Measurements from ENCODE around the gene CLEC12A.
"Not testable (repeated sequence)": the region's sequence is repeated elsewhere in the genome, so short reads cannot be mapped to it uniquely, and the experiment has no call there.

CLEC12A gene

DNA sequence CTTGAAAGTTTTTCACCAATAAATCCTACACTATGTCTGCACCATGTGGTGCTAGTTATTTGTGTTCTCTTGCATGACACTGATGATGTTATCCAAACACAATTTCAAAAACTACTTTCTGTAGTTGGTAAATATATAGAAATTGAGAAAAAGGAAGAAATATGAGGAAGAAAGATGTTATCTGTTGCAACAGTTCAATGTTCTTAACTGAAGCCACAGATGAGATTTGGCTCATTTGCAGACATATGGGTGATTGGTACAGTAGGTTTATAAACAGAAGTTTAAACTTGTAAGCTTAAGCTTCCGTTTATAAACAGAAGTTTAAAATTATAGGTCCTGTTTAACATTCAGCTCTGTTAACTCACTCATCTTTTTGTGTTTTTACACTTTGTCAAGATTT, at the start of gene CLEC12A:
Gene CLEC12A, plus strand, starts transcription at position 229 of the 400 bp plus-strand sequence. CDS start 188 bp downstream, outside the sequence.
- DNase-seq, result no peak

DNA sequence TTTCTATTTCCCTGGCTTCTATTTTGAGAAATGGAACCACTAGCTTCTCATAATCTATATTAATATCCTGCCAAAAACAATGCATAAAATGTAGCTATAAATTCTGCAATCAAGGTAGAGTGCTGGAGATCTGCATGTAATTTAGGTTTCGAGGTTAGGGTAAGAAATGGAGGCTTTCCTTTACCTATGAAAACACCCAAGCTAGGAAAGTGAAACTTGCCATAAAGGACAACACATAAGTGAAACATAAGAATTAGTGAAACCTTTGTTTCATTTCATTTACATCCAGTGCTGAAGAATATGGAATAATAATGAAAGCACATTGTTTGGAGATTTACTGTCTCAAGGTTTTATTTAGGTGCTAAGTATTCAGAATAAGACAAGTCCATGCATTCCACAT, 48.8 kb upstream of the CLEC12A start:
- no peak for DNase-seq

- DNase-seq, result no peak
These were observed 45.4 kb upstream of the CLEC12A start for GRCh38 chr12:9925705-9926393.

- DNase-seq, result no peak
These were observed 44.3 kb upstream of the CLEC12A start for GRCh38 chr12:9926876-9927275.

DNA sequence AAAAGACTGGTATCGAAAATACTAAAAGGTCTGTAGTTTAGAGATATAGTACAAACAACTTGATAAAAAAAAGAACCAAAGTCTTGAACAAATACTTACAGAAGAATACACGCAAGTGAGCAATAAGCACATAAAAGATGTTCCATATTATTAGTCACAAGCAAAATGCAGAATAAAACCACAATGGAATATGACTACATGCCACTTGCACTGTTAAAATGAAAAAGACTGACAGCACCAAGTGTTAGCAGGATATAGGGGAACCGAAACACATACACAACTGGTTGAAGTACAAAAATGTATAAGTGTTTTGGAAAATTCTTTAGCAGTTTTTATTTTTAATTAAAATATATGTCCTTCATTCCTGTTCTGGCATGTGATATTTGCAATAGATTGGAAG, 42.6 kb upstream of the CLEC12A start:
- DNase-seq, result no peak

DNA sequence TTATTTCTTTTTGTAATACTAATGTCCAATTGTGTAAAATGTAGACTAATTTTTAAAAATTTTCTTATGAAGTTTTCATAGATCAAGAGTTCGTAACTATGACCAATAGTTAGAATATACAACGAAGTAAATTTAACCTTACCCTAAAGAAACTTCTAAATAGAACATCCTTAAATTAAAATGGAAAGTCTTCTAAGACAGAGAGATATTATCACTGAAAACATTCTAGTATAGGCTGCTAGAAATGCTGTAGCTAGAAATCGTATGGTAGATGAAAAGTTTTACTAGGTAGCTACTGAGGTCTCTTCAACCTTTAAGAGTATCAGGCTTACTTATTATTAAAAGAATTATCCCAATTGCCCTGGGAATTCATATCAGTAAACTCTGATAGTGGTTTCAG, 40.0 kb upstream of the CLEC12A start:
- DNase-seq, result no peak

- DNase-seq, result no peak
These were observed 38.9 kb upstream of the CLEC12A start, which contains the start of gene CLEC2A for GRCh38 chr12:9932270-9932669. CLEC2A (minus strand) TSS chr12:9932370; CDS start chr12:9932329, 41 bp downstream.

DNA sequence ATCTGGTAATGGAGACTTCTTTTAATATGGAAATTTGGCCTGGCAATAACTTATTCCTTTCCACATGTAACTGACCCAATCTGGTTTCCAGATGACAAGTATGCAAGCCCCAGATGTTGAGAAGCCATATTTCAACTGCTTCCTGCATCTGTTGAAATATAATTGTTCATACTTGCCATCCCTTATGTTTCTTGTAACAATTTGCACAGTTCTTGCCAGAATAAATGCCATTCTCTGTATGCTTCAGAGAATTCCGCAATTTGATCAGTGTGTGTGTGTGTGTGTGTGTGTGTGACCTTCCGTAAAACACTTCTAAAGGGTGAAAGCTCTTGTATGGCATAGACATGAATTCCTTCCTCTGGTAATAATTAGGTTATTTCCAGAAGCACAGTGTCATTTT, 37.3 kb upstream of the CLEC12A start:
- no peak for DNase-seq

DNA sequence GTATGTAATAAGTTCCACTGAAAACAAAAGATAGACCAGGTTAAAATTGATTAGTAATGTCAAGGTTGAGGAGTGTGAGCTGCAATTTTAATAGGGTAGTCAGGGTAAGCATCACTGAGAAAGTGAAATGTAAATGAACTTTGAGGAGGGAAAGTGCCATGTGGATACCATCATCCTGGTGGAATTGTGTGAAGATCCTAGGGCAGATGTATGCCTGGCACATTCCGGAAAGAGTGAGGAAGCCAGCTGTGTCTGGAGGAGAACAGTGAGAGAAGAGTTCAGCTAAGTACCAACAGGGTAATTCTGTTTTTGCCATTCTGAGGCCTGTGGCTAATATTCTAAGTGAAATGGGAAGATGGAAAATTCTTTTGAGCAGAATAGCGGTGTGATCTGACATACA, 36.2 kb upstream of the CLEC12A start:
- no peak for DNase-seq

DNA sequence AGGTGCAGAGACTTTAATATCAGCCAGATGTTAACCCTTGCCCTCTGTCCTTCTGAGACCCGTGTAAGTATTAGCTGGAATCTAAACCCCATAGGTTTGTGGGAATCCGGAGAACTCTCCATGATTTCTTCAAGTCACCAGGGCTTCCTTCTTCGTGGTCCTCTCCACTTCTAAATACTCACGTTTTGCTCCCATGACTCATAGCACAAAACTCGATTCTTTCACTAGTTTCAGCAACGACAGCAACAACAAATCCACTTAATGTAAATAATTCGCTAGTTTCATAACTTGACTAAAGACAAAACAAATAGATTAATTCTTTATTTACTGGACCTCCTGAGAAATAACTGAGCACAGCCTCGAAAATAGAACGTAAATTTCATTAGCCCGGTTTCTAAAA, 34.6 kb upstream of the CLEC12A start:
- DNase-seq, result no peak

DNA sequence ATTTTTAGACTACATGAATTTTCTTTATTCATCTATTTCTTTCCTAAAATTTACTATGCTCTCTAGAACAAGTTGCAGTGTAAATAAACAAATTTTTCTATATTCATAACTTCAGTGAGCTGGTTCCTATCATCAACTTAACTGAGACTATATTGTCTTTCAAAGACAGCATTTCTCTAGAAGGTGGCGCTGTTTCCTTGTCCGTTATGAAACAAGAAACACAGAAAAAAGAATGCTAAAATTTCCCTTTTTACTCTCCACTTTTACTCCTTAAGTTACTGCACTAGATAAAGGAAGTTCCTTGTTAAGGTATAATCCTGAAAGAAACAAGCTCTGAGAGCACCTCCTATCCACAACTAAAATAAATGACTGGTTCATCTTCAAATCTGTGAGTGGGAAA, 30.8 kb upstream of the CLEC12A start:
- no peak for DNase-seq

DNA sequence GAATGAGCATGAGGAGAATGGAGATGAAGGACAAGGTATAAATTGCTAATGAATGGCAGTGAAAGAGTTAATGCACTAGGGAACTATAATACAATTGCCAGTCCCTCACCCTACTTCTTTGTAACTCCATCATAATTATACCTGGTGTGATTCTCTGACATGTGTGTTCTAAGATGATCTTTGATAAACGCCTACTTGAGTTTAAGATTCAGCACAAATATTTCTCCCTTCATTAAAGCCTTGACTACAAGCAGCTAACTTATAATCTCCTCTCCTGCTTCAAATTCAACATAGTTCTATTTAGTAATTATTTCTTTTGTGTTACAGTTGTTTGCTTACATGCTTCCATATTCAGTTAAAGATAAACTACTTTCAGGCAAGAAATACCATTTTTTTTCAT, 29.4 kb upstream of the CLEC12A start:
- DNase-seq, result no peak

DNA sequence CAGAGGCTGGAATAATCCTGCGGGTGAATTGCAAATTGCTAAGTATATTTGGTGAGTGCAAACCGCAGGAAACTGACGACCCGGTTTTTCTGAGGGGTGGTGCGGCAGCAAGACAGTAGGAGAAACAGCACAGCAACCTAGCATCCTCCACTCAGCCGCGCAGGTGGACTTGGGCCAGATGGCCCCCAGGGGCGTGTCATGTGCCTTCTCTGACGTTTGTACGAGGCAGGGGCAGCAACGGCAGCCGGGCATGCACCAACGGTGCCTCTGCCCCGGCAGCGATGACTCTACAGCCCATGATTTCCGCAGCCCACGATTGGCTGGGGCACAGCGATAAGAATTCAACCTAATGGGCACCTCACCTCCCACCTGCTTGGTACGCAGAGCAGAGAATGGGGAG, 28.0 kb upstream of the CLEC12A start:
- DNase-seq, result no peak

DNA sequence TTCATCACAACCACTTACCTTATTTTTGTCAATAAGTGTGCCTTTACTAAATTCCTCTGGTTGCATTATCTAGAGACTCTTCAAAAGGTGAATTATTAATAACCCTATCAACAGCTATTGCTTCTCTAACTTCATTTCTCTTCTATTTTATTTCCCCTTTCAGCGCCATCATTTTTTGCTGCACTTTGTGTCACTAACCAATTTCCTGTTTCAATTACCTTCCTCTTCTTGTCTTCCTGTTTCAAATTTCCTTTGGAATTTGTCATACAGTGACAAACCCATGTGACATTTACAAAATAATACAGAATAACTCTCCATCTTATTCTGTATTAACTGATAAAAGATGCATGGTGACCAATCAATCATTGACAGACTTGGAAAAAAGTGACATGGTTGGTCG, 26.8 kb upstream of the CLEC12A start:
- DNase-seq, result no peak

DNA sequence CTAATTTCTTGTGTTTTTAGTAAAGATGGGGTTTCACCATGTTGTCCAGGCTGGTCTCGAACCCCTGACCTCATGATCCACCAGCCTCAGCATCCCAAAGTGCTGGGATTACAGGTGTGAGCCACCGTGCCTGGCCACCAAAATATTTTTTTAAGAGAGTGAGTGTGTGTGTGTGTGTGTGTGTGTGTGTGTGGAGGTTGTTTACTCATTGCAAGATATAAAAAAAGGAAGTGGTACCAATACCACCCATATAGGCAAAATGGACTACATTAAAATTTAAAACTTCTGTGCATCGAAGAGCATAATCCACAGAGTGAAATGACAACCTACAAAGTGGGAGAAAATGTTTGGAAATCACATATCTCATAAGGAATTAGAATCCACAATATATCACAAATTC, 23.5 kb upstream of the CLEC12A start:
- DNase-seq, result no peak

DNA sequence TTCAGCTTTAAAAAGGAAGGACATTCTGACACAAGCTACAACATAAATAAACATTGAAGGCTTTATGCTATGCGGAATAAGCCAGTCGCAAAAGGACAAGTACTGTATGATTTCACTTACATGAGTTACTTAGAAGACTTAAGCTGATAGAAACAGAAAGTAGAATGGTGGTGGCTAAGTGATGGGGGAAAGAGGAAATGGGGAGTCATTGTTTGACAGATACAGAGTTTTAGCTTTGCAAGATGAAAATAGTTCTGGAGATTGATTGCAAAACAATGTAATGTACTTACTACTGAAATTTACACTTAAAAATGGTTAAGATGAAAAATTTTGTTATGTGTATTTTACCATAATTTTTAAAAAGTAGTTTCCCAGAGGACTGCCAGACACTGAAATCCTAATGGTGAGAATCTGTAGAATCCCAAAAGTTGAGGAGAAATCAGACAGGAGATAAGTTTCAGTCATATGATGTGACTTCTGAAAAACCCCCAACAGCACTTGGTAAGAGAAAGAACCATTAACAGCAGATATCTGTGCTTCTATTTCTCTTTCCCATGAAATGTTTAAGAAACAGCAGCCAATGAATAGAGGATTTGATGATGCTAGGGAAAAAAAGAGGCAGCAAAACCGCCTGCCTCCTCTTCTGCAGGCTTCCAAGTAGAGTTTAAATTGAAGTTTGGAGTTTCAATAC, 22.5 kb upstream of the CLEC12A start:
- no peak for DNase-seq

DNA sequence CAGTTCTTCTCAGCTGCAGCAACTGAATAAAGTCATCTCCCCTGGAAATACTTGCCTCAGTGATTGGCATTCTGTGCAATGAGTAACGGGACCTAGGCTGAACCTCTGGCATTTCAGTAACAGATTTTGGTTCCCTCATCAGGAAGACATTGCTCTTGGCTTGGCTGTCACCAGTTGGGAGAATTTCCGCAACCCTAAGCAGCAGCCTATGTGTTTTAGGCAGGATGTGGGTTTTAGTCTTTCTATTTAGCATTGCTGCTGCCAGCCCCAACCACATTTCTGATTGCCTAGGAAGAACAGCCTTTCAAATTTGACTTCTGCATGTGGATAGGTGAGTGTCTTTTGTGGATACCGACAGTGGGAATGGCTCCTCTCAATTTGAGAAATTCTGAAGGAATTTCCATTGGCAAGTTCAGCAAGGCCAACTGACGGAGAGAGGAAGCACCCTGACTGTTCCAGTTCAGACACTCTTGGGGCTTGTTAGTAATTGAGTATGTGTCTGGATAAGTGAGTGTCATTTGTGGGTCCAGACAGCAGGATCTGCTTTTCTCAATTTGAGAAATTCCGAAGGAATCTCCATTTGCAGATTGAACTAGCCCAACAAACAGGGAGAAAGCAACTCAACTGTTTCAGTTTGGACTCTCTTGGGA, 20.1 kb upstream of the CLEC12A start:
- no peak for DNase-seq

DNA sequence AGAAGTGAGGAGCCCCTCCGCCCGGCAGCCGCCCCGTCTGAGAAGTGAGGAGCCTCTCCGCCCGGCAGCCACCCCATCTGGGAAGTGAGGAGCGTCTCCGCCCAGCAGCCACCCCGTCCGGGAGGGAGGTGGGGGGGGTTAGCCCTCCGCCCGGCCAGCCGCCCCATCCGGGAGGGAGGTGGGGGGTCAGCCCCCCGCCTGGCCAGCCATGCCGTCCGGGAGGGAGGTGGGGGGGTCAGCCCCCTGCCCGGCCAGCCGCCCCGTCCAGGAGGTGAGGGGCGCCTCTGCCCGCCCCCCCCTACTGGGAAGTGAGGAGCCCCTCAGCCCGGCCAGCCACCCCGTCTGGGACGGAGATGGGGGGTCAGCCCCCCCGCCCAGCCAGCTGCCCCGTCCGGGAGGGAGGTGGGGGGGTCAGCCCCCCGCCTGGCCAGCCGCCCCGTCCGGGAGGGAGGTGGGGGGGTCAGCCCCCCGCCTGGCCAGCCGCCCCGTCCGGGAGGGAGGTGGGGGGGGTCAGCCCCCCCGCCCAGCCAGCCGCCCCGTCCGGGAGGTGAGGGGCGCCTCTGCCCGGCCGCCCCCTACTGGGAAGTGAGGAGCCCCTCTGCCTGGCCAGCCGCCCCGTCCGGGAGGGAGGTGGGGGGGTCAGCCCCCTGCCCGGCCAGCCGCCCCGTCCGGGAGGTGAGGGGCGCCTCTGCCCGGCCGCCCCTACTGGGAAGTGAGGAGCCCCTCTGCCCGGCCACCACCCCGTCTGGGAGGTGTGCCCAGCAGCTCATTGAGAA, 18.1 kb upstream of the CLEC12A start:
- not testable (repeated sequence) for DNase-seq

- no peak for DNase-seq
These were observed 13.4 kb upstream of the CLEC12A start for GRCh38 chr12:9957834-9958233.

DNA sequence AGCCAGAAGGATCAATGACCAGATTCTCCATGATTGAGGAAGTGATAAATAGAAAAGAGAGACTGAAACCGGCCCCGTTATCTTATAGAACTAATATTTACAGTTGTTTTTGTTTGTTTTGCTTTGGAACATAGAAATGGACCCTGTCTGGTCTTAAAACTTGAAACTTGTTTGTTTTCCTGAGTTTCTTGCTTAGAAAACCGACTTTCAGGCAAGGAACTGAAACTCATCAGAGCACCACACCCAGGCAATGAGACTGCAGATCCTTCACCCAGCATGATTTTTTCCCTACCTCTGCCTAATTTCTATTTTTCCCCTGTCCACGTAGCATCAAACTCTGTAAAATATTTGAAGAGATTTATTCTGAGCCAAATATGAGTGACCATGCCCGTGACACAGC, 10.6 kb upstream of the CLEC12A start:
- no peak for DNase-seq

GRCh38 chr12:9961106-9961505, 10.1 kb upstream of the CLEC12A start:
- DNase-seq, result no peak

DNA sequence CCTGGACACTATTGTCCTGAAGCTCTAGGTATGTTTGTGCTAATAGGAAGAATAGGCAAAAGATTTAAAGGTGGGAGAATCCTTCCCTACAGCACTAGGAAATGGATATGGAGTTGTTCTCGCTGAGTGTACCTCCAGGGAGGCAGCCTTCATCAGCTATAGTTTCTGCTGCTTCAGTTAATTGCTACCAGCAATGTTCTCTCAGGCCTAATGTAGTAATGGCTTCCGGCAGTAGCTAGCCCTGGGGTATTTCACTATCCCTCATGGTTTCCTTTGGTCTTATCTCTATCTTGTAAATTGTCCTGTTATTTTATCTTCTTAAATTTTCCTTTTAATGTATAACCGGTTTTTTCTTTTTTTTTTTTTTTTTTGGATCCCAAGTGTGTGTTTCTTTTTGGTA, 9.3 kb upstream of the CLEC12A start:
- DNase-seq, result no peak

DNA sequence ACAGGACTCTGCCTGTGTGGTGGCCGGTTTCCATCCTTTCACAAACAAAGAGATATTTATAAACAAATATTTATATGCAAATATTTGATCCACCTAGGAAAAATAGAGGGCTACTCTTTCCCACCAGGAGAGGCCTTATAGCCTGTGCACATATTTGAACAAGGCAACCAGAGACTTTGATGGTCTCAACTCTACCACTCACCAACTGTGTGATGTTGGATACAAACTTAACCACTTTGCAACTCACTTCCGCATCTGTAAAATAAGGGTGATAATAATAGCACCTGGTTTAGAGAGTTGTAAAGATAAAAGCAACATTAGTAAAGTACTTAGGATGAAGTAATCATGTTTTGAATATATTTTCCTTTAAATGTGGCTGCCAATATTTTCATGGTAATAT, 1.5 kb upstream of the CLEC12A start:
- no peak for DNase-seq

All from activated CD4-positive, CD25-positive, alpha-beta regulatory T cell treated with anti-CD3 and anti-CD28 coated beads, Interleukin-2, amount 50 U/mL, for 72 hours (primary cell).